HG02610 (cell line): ENCODE data around the gene XKR3.
A peak's percentile ranks its signal among the peaks of the same experiment; 100 is the strongest.
"Not testable (repeated sequence)": the region's sequence is repeated elsewhere in the genome, so short reads cannot be mapped to it uniquely, and the experiment has no call there.

Experiments
- ATAC-seq: cut with Tn5 transposase; IDR thresholded peaks from one replicate; pipeline ENCODE4 v1.9.1; 2021; ENCODE audit warnings: mild to moderate bottlenecking, moderate library complexity; ENCODE audit not compliant: unreplicated experiment

XKR3 gene

GRCh38 chr22:16824716-16825687 is at the start of gene XKR3:
TSS of gene XKR3 (minus strand) at chr22:16825411. CDS start at chr22:16808073, 17,338 bp downstream.
- ATAC-seq = peak; percentile 87

- not testable (repeated sequence) for ATAC-seq
Measured at GRCh38 chr22:16869640-16870039, 44.4 kb upstream of the XKR3 start.

DNA sequence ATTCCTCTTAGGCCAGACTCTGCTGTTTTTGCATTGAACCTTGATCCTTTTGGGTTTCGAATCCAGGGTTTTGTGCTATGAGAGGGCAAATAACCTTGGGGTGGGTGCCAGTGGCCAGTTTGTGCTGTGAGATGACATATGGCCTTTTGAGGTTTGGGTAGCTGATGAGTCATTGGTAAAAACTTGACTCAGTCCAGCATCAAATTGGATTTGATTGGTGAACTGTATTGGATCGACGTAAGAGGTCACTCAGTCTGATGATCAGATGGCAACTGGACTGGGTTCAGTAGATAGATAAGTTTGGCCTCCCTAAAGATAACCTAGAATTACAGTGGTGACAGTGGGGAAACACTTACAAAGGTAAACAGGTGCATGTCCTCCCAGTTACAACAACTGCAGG is 41.0 kb upstream of the XKR3 start:
- no peak for ATAC-seq

DNA sequence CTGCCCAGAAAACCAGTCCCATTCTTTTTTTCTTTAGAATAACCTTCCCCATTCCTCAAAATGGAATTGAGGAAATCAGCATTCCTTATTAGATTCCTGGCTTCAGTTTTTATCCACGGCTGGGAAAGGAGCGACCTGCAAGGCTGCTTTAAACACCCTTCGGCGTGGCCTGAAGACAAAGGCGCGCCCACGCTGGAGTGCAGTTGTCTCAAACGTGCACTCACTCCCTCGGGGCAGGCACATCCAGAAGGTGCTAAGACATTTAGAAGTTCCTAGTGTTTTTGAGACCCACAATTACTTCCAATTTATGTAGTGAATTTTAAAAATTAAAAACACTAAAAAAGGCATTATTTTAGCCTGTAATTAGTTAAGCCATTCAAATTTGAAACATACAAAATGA is 31.6 kb upstream of the XKR3 start:
- not testable (repeated sequence) for ATAC-seq

- no peak for ATAC-seq
Measured at GRCh38 chr22:16854631-16855030, 29.4 kb upstream of the XKR3 start.

DNA sequence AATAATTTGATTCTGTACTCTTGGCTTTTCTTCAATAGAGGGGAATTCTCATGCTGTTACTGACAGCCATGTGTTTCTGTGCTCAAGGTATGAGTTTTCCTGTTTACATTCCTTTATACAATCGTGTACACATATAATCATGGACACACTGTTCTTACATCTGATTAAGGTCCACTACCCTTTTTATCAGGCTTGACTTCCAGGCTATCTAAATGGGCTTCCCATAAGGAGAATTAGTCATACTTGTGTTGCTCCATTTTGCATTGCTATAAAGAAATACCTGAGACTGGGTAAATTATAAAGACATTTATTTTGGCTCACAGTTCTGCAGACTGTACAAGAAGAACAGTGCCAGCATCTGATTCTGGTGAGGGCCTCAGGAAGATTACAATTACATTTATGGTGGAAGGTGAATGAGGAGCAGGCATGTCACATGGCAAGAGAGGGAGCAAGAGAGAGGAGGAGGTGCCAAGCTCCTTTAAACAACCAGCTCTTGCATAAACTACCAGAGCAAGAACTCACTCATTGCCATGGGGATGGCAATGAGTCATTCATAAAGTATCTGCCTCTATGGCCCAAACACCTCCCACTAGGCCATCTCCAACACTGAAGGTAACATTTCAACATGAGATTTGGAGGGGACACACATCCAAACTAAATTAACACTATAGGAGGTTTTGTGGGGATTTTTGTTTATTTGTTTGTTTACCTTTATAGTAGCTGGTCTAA is 26.2 kb upstream of the XKR3 start:
- ATAC-seq = not testable (repeated sequence)

DNA sequence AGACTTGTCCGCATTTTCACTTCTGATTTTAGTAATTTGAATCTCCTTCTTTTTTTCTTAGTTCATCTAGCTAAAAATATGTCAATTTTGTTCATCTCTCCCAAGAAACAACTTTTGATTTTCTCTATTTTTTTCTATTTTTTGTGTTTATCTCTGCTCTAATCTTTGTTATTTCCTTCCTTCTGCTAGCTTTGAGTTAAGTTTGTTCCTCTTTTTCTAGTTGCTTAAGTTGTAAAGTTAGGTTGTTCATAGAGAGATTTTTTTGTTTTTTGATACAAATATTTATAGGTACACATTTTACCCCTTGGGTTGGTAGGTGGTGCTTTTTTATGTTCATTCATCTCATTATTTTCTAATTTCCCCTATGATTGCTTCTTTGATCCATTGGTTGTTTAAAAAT is 22.1 kb upstream of the XKR3 start:
- ATAC-seq = no peak

- ATAC-seq = no peak
Measured at GRCh38 chr22:16845881-16846280, 20.7 kb upstream of the XKR3 start.

GRCh38 chr22:16845465-16845864 is 20.3 kb upstream of the XKR3 start:
- ATAC-seq = no peak

DNA sequence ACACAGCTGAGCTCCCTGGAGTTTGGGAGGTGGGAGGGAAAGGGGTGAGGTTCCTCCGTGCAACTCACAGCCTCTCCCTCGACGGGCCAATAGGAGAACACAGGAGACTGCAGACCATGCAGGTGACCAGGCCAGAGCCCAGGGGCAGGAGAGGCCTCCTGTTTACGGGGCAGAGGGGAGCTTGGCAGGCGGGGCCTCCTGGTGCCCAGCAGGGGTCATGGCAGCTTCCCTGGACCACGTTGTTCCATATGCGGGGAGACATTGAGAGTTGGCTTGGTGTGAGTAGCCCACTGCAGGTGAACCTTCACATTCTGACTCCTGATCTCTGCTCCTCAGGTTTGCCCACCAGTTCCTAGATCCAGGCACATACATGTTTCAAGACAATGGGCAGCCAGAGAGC is 19.3 kb upstream of the XKR3 start:
- ATAC-seq = no peak

GRCh38 chr22:16838073-16838472 is 12.9 kb upstream of the XKR3 start:
- ATAC-seq = no peak

- ATAC-seq = no peak
Measured at GRCh38 chr22:16834971-16835370, 9.8 kb upstream of the XKR3 start.

- no peak for ATAC-seq
Measured at GRCh38 chr22:16831257-16831656, 6.0 kb upstream of the XKR3 start.

GRCh38 chr22:16829985-16830384 is 4.8 kb upstream of the XKR3 start:
- no peak for ATAC-seq

GRCh38 chr22:16828876-16829275 is 3.7 kb upstream of the XKR3 start:
- ATAC-seq = no peak

DNA sequence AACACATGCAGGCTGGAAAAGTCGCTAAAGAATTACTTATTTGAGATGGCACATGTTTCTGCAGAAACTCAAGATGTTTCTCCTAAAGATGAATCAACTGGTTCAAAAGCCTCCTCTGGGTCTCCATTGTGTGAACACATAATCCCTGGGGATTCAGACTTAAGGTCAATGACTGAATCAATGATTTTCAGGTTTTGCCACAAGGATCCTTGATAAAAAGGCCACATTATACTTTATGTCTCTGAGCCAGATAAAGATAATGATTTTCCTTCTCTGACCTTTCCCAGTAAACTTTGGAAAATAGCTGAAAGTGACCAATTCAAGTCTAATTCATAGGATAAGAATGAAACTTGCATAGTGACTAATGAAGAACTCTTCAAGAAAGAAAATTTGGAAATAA is 2.3 kb upstream of the XKR3 start:
- ATAC-seq = no peak

DNA sequence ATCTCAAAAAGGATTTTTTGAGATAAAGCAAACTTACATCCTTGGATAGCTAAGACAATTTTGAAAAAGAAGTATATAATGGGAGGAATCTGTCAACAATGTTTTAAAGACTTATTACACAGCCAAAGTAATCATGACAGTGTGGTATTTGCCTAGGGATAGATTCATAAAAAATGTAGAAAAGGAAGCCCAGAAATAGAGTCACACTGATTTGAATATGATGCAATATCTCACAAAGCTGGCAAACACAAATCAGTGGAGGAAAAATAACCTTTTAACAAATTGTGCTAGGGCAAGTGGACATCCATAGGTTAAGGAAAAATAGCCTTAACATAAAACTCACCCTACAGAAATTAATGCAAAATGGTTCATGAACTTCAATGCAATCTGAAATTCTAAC is 6.0 kb downstream of the XKR3 start:
- no peak for ATAC-seq

GRCh38 chr22:16818538-16818937 is 6.7 kb downstream of the XKR3 start:
- ATAC-seq = no peak

- ATAC-seq = no peak
Measured at GRCh38 chr22:16815073-16815472, 10.1 kb downstream of the XKR3 start.

- no peak for ATAC-seq
Measured at GRCh38 chr22:16810188-16810802, 14.9 kb downstream of the XKR3 start.

GRCh38 chr22:16808744-16809143 is 16.5 kb downstream of the XKR3 start:
- no peak for ATAC-seq

DNA sequence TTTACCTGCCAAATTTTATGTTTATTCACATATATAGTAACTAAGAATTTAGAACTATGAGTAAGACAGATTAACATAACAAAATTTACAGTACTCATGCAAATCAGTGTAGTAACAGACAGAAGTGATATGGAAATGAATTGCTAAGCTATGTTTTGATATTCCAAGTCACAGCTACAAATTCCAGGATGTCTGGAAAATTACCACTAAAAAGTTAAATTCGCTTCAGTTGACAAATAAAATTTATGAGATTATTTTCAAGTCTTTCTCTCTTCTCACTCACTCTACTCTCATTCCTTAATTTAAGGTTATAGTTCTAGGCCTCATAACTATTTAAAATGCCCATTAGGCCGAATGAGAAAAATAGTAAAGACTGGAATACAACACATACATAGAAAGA is 18.1 kb downstream of the XKR3 start:
- no peak for ATAC-seq
